Fibroblast of the conjunctiva (primary cell): ENCODE data around the gene FAM228B.
"Not testable (repeated sequence)": the region's sequence is repeated elsewhere in the genome, so short reads cannot be mapped to it uniquely, and the experiment has no call there.

Source experiments
- DNase-seq: peaks from one replicate; pipeline ENCODE4 v3.0.0-alpha.2; 2010; ENCODE audit warnings: low read depth

FAM228B gene

GRCh38 chr2:24159708-24160107, 36.4 kb downstream of the FAM228B start:
- no peak for DNase-seq

- DNase-seq: no peak
Observed at GRCh38 chr2:24160761-24161160, 37.5 kb downstream of the FAM228B start.

- DNase-seq: no peak
Observed at GRCh38 chr2:24162494-24162893, 39.2 kb downstream of the FAM228B start.

- no peak for DNase-seq
Observed at GRCh38 chr2:24163186-24163585, 39.9 kb downstream of the FAM228B start.

GRCh38 chr2:24163601-24164000, 40.3 kb downstream of the FAM228B start:
- no peak for DNase-seq

- no peak for DNase-seq
Observed at GRCh38 chr2:24164416-24164973, 41.2 kb downstream of the FAM228B start.

GRCh38 chr2:24169023-24169422, 45.8 kb downstream of the FAM228B start:
- DNase-seq: no peak

GRCh38 chr2:24174851-24175277, 51.6 kb downstream of the FAM228B start, which contains the start of gene FAM228A:
Gene FAM228A (plus strand): TSS chr2:24175053. CDS start chr2:24175481, 428 bp downstream.
- DNase-seq: no peak

- DNase-seq: no peak
Observed at GRCh38 chr2:24175631-24176187, 52.4 kb downstream of the FAM228B start.

GRCh38 chr2:24176326-24176725, 53.1 kb downstream of the FAM228B start:
- no peak for DNase-seq

- no peak for DNase-seq
Observed at GRCh38 chr2:24179683-24180082, 56.4 kb downstream of the FAM228B start.

GRCh38 chr2:24181849-24182248, 58.6 kb downstream of the FAM228B start:
- no peak for DNase-seq

GRCh38 chr2:24182507-24182906, 59.2 kb downstream of the FAM228B start:
- no peak for DNase-seq

- no peak for DNase-seq
Observed at GRCh38 chr2:24183366-24184069, 60.2 kb downstream of the FAM228B start.

- DNase-seq: no peak
Observed at GRCh38 chr2:24189551-24189950, 66.3 kb downstream of the FAM228B start.

- no peak for DNase-seq
Observed at GRCh38 chr2:24190503-24190902, 67.2 kb downstream of the FAM228B start.

GRCh38 chr2:24191156-24191555, 67.9 kb downstream of the FAM228B start:
- DNase-seq: no peak

GRCh38 chr2:24191848-24192247, 68.6 kb downstream of the FAM228B start:
- no peak for DNase-seq

- not testable (repeated sequence) for DNase-seq
Observed at GRCh38 chr2:24197213-24197612, 73.9 kb downstream of the FAM228B start.

GRCh38 chr2:24199968-24200590, 76.8 kb downstream of the FAM228B start:
- DNase-seq: no peak

- no peak for DNase-seq
Observed at GRCh38 chr2:24200799-24201198, 77.5 kb downstream of the FAM228B start.

GRCh38 chr2:24203029-24203786, 79.9 kb downstream of the FAM228B start:
- no peak for DNase-seq
